HG02642 (cell line): ENCODE data around the gene NRF1.

Experiments used
- ATAC-seq: cut with Tn5 transposase; IDR thresholded peaks from one replicate; pipeline ENCODE4 v1.9.1; 2021; ENCODE audit warnings: mild to moderate bottlenecking; ENCODE audit not compliant: unreplicated experiment, poor library complexity

NRF1 gene

DNA sequence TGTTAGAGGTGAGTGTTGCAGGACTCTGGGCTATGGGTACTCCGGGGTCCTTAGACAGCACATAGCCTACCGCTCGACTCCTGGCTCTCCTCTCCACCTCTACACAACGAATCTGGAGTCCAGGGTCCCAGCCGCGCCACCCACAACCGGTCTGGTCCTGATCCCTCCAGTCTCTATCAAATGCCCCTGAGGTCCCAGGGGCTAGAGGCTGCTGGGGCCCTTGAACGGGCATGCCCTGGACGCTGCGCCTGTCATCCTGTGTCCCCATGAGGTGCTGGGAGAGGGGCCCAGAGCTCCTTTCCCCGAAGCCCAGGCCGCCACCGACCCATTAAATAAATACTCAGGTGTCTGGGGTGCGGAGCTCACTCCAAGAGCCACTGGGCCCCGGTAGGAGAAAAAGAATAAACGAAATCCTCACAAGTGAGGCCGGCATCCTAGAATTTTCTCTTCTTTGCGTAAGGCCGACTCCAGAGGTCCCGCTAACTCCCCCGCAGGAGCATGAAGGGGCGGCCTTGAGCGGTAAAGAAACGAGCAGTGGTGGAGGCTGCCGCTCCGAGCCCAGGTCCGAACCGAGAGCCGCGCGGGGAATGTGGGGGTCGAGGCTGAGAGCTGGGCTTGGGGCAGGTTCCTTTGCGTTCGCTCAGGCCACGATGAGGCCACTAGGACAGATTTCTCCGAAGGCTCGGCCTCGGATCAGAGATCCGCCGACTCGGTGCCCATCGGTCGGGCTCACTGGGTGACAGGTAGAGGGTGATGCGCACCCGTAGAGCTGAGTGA is 166.7 kb downstream of the NRF1 start:
- ATAC-seq: no peak

DNA sequence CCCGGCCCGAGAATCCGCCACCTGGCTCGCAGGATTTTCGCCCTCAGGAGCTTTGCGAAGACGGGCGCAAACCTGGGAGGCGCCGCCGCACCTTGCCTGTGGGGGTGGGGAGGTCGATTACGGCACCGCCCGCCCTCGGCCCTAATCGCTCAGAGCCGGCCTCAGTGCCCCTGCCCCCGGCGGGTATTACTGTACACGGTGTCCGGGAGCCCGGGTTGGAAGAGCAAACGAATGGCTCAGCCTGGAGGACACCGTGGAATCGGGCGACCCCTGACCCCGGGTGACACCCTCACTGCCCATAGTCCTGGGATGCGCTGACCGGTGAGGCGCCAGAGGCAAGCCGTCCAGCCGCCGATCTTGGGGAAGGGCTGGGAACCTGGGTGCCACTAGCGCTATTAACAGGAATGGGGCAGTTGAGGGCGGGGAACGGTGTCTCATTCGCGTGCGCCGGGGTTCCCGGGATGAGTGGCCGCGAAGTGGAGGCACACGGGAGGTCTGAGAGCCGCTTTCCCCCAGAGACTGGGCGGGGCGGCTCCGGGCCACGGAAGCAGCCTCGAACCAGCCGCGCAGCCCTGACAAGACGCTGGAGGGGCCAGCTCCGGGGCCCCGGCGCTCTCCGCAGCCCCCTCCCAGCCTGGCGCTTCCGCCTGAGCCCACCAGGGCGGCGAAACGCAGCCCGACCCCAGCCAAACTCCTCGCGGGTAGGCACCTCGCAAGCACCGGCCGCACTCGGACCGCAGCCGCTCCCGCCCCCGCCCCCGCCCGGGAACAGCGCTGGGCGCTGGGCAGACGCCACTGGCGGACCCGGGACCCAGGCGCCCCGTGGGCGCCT is 167.5 kb downstream of the NRF1 start:
- no peak for ATAC-seq

DNA sequence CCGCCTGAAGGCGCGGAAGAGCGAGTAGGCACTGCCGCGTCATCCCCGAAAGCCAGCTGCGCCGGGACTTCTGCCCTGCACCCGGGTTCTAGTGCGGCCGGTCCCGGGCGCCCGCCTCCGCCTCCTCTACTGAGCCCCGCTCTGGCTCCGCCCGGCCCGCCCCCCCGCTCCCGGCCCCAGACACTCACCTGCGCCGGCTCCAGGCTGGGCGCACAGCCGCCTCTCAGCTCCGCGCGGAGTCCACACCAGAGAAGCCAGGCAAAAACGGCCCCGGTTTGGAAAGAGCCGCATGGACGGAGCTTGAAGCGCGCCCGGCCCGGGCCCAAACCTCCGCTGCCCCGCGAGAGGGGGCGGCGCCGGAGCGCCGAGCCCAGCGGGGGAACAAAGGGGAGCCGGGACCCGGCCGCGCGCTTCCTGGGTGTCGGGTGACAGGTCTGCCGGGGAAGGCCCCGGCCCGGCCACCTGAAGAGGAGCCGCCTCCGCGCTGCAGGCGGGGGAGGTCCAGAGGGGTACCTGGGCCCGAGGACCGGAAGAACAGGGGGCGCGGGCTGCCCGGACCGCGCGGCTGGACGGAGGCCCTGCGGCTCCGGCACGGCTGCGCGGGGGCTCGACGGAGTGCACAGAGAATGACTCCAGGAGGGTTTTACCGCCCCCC is 168.2 kb downstream of the NRF1 start:
- no peak for ATAC-seq

DNA sequence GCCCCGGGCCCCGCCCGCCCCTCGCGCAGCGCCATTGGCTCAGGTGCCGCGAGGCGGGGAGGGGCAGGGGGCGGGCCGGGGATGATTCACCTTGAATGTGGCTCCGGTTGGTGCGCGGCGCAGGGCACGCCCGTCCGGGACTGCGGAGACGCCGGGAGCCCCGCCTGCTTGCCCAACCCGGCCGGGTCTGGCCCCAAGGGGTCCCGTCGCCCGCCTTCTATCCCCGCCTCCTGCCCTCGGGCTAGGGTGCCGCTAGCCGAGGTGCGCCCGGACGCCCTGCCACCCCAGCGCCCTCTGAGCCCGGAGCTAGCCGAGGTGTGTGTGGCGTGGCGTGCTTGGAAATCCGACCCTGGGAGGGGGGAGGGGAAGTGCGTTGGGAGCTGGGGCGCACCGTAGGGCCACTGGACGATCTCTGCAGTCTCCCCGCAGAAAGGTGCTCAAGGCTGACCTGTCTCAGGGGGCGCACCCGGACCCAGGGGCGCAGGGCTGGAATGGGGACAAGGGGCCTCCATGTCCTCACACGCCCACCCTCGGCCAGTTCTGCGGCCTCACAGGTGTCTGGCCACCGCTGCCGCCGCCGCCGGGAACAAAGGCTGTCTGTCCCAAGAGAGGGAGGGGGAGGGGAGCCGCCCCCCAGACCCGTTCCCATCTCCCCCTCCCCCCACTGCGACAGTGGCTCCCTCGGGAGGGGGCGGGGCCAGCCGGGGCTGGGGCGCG is 168.9 kb downstream of the NRF1 start:
- ATAC-seq: no peak

DNA sequence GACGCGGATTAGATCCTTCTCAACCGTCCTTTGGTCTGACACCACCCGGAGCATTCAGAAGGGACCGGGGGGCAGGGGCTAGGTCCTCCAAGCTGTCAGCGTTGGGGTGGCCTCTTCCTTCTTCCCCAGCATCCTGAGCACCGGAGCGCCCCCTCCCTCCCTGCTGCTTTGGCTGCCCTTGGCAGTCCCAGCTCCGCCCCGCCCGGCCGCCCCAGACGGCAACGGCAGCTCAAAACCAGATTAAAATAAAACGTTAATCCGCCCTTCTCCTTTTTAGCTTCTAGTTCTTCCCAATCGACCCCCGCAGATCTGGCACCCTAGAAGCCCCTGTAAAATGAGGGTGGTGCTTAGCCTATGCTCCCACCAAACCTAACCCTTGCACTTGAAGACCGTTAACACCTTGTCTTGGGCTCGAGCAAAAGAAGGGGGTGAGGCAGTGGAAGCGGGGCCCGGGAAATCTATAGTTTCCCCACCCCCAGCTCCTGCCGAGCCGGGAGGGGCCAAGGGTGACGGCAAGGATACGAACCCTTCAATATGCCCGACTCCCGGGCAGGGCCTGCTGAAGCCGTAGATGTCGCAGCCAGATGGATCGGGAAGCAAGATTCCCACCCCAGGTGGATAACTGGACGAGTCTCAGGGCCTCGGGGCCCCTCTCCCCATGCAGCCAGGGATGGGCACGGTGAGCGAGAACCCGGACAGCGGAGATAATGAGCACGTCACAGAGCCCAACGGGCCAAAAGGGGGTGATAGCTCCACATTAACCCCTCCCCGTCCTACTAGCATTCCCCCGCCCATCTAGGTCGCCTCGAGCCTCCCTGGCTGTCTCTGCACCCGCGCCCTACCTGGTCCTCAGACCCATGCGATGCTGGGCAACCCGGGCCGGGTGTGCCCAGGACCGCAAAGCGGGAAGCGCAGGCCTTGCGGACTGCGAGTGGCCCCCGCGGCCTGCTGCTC is 169.7 kb downstream of the NRF1 start:
- ATAC-seq: no peak

DNA sequence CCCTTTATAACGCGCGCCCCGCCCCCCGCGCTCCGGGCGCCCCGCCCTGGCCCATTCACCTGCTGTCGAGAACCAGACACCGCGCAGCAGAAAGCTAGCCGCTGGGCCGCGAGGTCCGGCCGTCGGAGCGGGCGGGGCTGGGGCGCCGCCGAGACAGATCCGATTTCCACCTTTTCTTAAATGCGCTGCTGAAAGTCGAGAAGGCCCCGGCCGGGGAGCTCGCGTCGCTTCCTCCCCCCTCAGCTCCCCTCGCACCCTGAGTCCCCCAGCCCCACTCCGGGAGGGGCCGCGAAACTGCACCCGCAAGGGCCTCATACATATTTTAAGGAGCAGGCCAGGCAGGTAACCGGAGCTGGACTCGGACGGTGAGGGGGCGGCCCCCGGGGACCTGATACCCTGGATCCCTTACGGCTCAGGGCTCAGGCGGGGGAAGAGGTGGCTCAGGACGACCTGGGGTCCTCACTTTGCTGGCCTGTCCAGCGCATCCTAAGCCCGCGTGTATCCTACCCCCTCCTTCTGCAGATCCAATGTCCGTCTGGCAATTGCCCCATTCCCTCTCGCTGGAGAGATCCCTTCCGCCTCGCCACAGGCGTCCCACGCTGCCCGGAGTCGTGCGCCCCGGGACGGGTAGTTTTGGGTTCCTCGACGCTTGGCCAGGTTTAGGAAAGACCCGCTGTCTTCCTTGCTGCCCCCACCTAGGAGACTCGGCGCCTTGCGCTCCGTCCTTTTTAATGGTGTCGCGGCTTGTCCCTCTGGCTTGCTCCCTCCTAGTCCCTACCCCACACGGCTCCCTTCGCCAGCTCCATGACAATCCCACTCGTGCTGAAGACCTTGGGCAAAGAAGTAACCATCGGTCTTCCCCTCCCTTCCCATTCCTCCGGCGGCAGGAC is 170.7 kb downstream of the NRF1 start:
- ATAC-seq: no peak

DNA sequence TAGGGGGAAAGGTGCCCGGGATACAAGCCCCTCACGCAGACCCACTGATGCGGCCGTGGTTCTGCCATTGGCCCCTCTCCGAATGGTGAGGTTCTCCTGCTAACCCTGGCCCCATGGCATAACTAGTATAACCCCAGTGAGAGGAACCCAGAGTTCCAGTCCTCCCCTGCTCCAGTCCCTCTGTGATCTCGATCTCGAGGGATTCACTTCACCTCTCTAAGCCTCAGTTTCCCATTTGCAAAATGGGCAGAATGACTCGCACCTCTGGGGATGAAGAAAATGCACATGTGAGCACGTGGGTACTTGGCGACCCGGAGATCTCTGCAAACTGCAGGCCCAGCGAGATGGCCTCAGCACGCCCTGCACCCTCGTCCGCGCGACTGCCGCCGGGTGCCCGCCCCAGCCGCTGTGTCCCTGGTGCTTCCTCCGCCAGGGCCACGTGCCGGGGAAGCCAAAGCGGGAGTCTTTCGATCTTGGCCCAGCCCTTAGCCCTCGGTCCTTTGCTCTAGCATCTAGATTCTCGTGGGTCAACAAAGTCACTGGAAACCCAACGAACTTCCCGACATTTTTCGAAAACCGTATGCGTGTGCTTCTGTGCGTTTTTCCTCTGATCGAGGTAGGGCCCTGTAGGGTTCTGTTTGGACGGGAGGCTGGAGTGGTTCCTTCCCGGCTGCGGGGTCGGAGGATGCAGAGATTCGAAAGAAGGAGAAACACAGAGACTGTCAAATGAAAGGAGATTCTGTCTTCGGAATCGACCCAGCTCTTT is 171.5 kb downstream of the NRF1 start:
- ATAC-seq: no peak

DNA sequence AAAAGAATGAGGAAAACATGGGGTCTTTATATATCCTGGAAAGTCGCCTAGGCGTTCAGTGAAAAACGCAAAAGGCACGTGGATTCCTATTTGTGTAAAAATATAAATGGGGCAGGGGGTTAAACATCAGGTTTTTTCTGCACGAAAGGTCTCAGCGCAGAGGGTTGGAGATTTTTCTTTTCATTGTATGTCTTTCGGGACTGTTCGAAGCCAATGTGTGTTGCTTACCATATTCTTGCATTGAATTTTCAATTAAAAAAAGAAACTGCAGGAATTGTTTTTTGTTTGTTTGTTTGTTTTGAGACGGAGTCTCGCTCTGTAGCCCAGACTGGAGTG is 172.0 kb downstream of the NRF1 start:
- ATAC-seq: no peak

DNA sequence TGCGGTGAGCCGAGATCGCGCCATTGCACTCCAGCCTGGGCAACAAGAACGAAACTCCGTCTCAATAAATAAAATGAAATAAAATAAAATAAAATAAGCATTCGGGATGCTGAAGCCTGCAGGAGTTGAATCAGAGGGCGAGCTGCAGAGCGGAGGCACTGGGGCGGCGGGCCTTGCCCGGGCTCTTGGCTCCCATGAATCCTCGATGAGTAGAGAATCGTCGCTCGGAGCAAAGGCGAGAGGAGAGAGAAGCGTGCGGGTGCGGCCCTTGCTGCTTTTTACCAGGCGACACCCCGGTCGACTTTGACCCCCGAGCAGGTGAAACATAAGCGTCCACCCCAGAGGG is 172.9 kb downstream of the NRF1 start:
- ATAC-seq: no peak

DNA sequence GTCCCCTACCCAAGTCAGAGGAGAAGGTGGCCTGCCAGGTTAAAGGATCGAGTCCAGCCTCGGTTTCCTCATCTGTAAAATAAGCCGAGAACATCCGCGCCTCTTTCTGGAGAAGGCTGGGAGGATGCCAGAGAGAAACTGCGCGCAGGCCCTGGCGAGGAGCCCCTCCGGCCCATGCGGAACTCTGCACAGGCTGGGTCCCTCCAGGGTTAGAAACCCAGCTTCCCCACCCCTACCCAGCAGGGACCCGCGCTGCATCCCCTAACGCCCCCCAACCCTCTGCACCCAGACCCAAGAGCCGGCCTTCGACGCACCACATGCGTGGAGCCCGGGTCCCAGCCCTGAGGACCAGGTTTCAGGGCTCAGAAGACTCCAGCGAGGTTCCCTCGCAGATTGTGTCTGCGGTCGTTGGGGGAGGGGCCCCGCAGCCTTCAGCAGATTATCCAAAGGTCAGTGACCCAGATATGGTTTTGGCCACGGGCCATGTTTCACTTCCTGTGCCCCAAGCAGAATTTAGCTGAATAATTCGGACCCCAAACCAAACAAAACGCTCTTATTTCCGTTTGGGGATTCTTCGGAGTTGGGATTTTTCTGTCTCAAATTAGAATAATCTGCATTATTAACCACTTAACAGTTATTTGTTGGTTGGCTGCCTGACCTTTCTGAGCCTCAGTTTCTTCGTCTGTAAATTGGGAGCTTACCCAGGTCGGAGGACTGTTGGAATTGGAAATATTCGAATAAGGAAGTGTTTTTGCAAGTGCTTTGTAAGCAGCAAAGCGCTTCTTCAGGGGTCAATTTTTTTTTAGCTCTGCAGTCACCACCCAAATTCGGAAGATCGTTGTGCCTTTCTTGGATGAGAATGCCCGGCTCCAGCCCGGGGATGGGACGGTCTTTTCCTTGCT is 173.5 kb downstream of the NRF1 start:
- ATAC-seq: no peak

DNA sequence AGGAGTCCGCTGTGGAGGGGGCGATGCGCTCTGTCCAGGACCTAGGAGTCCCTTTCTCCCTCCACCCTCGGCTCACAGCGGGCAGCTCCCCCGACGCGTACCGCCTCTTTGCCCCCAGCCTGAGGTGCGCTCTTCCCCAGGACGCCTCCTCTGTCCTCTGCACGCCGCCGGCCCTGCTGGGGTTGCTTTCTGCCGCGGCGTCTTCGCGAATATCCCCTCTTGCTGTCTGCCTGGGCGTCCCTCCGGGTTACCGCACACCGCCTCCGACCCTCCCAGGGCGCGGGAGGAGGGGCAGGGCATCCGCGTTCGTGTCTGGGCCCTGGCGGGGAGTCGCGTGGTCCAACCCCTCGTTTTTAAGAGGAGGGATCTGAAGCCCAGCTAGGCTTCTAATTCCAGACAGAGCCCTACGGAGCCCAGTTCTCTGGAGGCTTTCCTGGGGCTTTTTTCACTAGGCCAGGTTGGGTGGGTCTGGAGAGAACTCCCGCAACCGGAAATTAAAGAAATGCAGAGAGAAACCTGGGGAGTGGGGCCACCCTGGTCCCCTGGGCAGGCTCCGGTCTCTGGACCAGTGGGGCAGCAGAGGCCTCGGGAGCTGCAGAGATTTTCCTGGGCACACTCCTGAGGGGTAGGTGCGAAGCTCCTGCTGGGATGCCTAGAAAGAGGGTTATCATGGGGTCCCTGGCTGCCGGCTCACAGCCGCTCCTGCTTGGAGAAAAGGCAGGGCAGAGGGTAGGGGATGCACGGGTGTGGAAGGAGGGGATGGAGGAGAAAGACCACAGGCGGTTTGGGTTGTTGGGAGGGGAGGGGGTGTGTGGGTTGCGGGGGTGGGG is 174.4 kb downstream of the NRF1 start:
- no peak for ATAC-seq

DNA sequence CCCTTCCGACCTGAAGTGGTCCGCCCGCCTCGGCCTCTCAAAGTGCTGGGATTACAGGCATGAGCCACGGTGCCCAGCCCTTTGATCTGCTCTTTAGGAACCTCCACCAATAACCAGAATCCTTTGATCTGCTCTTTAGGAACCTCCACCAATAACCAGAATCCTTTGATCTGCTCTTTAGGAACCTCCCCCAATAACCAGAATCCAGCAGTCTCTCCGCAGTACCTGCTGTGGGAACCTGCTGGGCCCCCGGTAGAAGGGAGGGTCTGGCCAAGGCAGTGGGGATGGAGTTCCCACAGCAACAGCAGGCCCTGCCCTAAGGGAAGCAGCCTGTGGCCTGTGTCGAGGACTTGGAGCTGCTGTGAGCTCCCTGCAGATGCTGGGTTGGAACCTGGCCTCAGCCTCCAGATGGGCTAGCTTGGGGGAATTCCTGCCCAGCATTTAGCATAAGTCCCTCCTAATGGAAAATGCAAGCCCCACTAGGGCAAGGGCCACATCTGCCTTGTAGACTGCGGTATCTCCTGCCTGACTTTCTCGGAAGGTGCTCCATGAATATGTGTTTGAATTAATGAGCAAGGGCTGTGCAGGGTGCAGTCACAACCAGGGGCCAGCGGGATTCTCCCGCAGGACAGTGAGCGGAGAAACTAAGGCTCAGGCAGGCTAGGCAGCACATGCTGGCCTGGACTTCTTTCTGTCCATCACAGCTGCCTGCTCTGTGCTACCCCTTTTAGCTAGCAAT is 175.5 kb downstream of the NRF1 start:
- no peak for ATAC-seq

DNA sequence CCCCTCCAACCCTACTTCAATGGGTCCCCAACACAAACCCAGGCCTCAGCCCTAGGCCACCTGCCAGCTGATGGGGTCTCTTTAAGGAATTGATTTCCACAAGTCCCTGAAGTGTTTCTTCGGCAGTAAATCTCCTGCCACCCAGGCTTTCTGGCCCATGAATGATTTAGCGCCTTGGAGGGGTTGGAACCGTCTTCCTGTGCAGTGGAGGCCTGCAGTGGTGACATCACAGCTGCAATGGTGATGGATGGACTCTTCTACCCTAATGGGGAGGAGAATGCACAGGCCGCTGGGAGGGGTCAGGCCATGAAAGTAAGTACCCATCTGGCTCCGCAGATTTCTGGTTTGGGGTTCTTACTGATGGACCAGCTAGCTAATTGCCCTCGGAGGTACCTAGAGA is 177.5 kb downstream of the NRF1 start:
- ATAC-seq: no peak

DNA sequence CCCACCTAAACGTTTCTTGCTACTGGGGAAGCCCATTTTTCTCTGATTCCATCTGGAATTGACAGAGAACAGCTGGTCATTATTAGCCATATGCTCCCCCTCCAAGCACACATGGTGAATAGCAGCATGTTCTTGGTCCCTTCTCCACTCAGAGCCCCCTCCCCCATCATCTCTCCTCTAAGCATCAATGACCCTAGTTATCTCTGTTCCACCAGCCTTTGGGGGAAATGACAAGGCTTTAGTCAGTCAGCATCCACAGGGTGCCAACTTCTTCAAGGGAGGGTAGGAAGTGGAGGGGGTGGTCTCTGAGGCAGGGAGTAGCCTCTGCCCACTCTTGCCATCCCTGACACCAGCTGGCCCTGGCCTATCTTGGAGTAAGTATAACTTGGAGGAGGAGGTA is 178.1 kb downstream of the NRF1 start:
- ATAC-seq: no peak

DNA sequence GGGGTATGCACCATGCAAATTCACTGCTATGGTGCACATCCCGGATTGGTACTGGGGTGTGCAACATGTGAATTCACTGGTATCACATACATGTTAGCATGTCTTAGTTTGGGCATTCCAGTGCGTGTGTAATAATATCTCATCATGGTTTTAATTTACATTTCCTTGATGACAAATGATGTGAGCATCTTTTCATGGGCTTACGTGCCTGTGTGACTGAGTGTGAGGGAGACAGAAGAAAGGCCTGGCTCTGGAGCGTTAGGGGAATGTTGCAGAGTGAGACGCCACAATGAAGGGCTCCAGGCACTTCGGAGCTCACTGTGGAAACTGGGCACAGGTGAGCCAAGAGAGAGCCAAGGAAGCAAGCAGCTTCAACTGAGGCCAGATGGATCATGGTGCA is 178.6 kb downstream of the NRF1 start:
- ATAC-seq: no peak

DNA sequence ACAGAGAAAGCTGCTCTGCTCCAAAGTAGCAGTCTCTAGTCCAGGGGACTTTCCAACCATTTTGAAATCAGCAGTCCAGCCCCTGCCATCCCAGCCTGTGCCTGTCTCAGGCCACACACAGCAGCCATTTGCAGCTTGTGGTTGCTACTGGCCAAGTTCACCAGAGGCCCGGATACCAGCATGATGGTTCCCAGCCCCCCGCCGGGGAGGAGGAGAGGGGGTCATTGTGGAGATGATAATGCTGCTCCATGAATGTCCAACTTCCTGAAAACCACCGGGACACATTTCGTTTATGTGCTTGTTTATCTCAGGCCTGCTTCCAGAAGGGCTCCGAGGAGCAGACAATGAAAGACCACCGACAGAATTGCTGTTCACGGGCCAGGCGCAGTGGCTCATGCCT is 181.2 kb downstream of the NRF1 start:
- ATAC-seq: no peak
